Endothelial cell of umbilical vein (primary cell): ENCODE results near the gene CDK10. TPM values are rescaled to one million over a fixed set of nuclear protein-coding genes. Genes with fewer than 3 reads are reported as not detected.

Experiments
- BruUV-seq: library from RNA; stranded (reverse); fragments of 400-500 nt; replicated peaks from 2 replicates; lab custom pipeline; 2021; lab: Mats Ljungman, UMichigan
- CTCF ChIA-PET: fragments of 300-600, 350-600 bp; sonication (Branson Sonifier 250); formaldehyde crosslinking; loops from one replicate; lab custom pipeline; 2021; ENCODE audit warnings: antibody characterized with exemption, inconsistent platforms; lab: Charles Lee
- POLR2A ChIA-PET: fragments of 300-600, 350-600 bp; sonication (Branson Sonifier 250); formaldehyde crosslinking; loops from one replicate; lab custom pipeline; 2021; ENCODE audit warnings: antibody characterized with exemption, inconsistent platforms; lab: Charles Lee
- DNase-seq: peaks from one replicate; pipeline ENCODE4 v3.0.0-alpha.2; 2011; ENCODE audit warnings: low read depth, low spot score
- FAIRE-seq: peaks from 2 replicates; lab custom pipeline; 2011; peaks lifted over from hg19 to GRCh38; lab: Jason Lieb, UNC
- H2AFZ ChIP-seq: 2 replicates; pipeline ENCODE4 v1.6.0; 2012; ENCODE audit warnings: low read depth, low read length, control low read depth, inconsistent platforms
- H3K27ac ChIP-seq: 2 replicates; pipeline ENCODE4 v1.5.1; 2011; ENCODE audit warnings: low read depth, mild to moderate bottlenecking, control low read depth, low read length, moderate library complexity; ENCODE audit not compliant: insufficient read depth
- H3K27me3 ChIP-seq, 2 experiments: 2 replicates each; pipeline versions ENCODE4 v1.6.0 to v1.6.1; 2011; ENCODE audit warnings: low read length in 2 of 2, mixed read lengths in 1 of 2; ENCODE audit not compliant: control insufficient read depth in 2 of 2, insufficient read depth in 2 of 2
- H3K36me3 ChIP-seq, 2 experiments: 2 replicates in 1 of 2; 3 replicates in 1 of 2; pipeline ENCODE4 v1.5.1; 2011; ENCODE audit warnings: low read length in 2 of 2, mild to moderate bottlenecking in 1 of 2, moderate library complexity in 1 of 2; ENCODE audit not compliant: control insufficient read depth in 2 of 2, insufficient read depth in 2 of 2; ENCODE audit errors: extremely low read depth in 1 of 2
- H3K4me1 ChIP-seq: 3 replicates; pipeline ENCODE4 v1.5.1; 2011; ENCODE audit warnings: mild to moderate bottlenecking, low read length; ENCODE audit not compliant: control insufficient read depth, insufficient read depth; ENCODE audit errors: extremely low read depth
- H3K4me2 ChIP-seq: 2 replicates; pipeline ENCODE4 v1.6.1; 2011; ENCODE audit warnings: low read length, control low read depth, mixed read lengths; ENCODE audit not compliant: insufficient read depth
- H3K4me3 ChIP-seq, 3 experiments: fragments of 200-600 bp in 1 of 3; sonication (generic), shearing (Covaris generic) in 1 of 3; replicated peaks in 1 of 3; 2 replicates each; pipeline ENCODE4 v1.5.1; 2011 to 2016; ENCODE audit warnings: control low read depth in 3 of 3, low read length in 3 of 3, mild to moderate bottlenecking in 2 of 3, inconsistent platforms in 1 of 3, low read depth in 1 of 3, moderate library complexity in 1 of 3; ENCODE audit not compliant: insufficient read depth in 1 of 3
- H3K79me2 ChIP-seq: 2 replicates; pipeline ENCODE4 v1.6.0; 2012; ENCODE audit warnings: low read length, inconsistent platforms; ENCODE audit not compliant: control insufficient read depth, insufficient read depth
- H3K9ac ChIP-seq: replicated peaks from 2 replicates; pipeline ENCODE3; 2011; ENCODE audit warnings: low read length, control low read depth; ENCODE audit not compliant: insufficient read depth; ENCODE audit errors: extremely low read depth
- H3K9me1 ChIP-seq: replicated peaks from 3 replicates; pipeline ENCODE4 v1.6.0; 2011; ENCODE audit warnings: mild to moderate bottlenecking, low read length; ENCODE audit not compliant: control insufficient read depth, insufficient read depth; ENCODE audit errors: extremely low read depth
- H3K9me3 ChIP-seq: replicated peaks from 2 replicates; pipeline ENCODE4 v1.5.1; 2012; ENCODE audit warnings: low read length, inconsistent platforms; ENCODE audit not compliant: control insufficient read depth, insufficient read depth
- H4K20me1 ChIP-seq: replicated peaks from 2 replicates; pipeline ENCODE3; 2011; ENCODE audit warnings: mild to moderate bottlenecking, low read length; ENCODE audit not compliant: control insufficient read depth, insufficient read depth; ENCODE audit errors: extremely low read depth
- FOS ChIP-seq: IDR thresholded peaks from 2 replicates; pipeline ENCODE4 v1.6.1; 2011; ENCODE audit warnings: mild to moderate bottlenecking, low read length, moderate library complexity, borderline replicate concordance; ENCODE audit not compliant: insufficient read depth
- JUN ChIP-seq: IDR thresholded peaks from 2 replicates; pipeline ENCODE4 v1.6.1; 2011; ENCODE audit warnings: borderline replicate concordance, low read depth; ENCODE audit not compliant: insufficient read length, insufficient read depth
- MAX ChIP-seq: IDR thresholded peaks from 2 replicates; pipeline ENCODE4 v1.6.1; 2011; ENCODE audit not compliant: insufficient read depth, insufficient read length
- POLR2A ChIP-seq: IDR thresholded peaks from 2 replicates; pipeline ENCODE4 v1.6.1; 2012; ENCODE audit warnings: low read depth, mild to moderate bottlenecking, control low read depth, low read length
- POLR2AphosphoS5 ChIP-seq: IDR thresholded peaks from 2 replicates; pipeline ENCODE4 v1.6.1; 2012; ENCODE audit warnings: low read depth, mild to moderate bottlenecking, control low read depth, low read length, moderate library complexity; ENCODE audit not compliant: insufficient read depth
- dilution Hi-C: fragments of 300-500 bp; cut with MboI; formaldehyde crosslinking; loops from one replicate; pipeline ENCODE4 v1.15.0; 2019; ENCODE audit warnings: low sequenced_read_pairs; ENCODE audit not compliant: extremely low pct_ligation_motif_present
- intact Hi-C: fragments of 100-400 bp; cut with micrococcal nuclease; formaldehyde crosslinking; loops from one replicate; pipeline ENCODE4 v1.10.0; 2022
- polyA plus RNA-seq, 4 experiments: library from polyadenylated mRNA; depleted of rRNA in 3 of 4; stranded (reverse) in 3 of 4; unstranded in 1 of 4; fragments of >200 nt; gene quantifications; 2 replicates each; pipeline versions ENCODE4 v1.2.1 to v1.2.3, GENCODE V29; 2011 to 2012; ENCODE audit warnings: missing spikeins in 1 of 4
- total RNA-seq: library from RNA; stranded (reverse); gene quantifications from 2 replicates; pipeline ENCODE4 v1.2.3, GENCODE V29; 2021
- TF ChIP-seq, protein P1 (sequence below), 2 donors: IDR thresholded peaks; 1 replicate in 1 of 2; 2 replicates in 1 of 2; pipeline ENCODE4 v1.5.1; 2011; ENCODE audit warnings: low read length in 2 of 2, mild to moderate bottlenecking in 2 of 2, moderate library complexity in 2 of 2, control low read depth in 1 of 2, inconsistent platforms in 1 of 2, low read depth in 1 of 2; ENCODE audit not compliant: insufficient read depth in 1 of 2; ENCODE audit errors: extremely low read depth in 1 of 2

Gene CDK10
- total and polyA plus RNA-seq, 2 donors (not counting 3 experiments of a cell fraction or from before 2014, with no cell fraction given) = 74.5 to 99.9 TPM

GRCh38 chr16:89720813-89721545 is 34.5 kb downstream of the CDK10 start, which contains the start of the genes VPS9D1 and ZNF276:
TSS of gene VPS9D1 (minus strand) at chr16:89720898. CDS start at chr16:89720861, 37 bp downstream.
TSS of gene ZNF276 (plus strand) at chr16:89721537. CDS start at chr16:89721641, 104 bp downstream.
- H4K20me1 ChIP-seq = no peaks in the 10 kb centered on the region
- H3K9ac ChIP-seq = peak within 1 kb of the TSS; percentile 95
- TF ChIP-seq POLR2AphosphoS5 (peak; percentile 81), FOS (no peak), MAX (no peak), JUN (no peak), POLR2A (peak; percentile 80)
- TF ChIP-seq, protein P1, sequence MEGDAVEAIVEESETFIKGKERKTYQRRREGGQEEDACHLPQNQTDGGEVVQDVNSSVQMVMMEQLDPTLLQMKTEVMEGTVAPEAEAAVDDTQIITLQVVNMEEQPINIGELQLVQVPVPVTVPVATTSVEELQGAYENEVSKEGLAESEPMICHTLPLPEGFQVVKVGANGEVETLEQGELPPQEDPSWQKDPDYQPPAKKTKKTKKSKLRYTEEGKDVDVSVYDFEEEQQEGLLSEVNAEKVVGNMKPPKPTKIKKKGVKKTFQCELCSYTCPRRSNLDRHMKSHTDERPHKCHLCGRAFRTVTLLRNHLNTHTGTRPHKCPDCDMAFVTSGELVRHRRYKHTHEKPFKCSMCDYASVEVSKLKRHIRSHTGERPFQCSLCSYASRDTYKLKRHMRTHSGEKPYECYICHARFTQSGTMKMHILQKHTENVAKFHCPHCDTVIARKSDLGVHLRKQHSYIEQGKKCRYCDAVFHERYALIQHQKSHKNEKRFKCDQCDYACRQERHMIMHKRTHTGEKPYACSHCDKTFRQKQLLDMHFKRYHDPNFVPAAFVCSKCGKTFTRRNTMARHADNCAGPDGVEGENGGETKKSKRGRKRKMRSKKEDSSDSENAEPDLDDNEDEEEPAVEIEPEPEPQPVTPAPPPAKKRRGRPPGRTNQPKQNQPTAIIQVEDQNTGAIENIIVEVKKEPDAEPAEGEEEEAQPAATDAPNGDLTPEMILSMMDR (IDR thresholded peaks at IDR 0.05; ENCODE audit: extremely low read depth in 1 of 2, insufficient read depth in 1 of 2, low read depth in 1 of 2, low read length in 2 of 2) = no peak
- ChIA-PET POLR2A (no interaction called here), CTCF (no interaction called here)
- peaks cover 28% of the 10 kb centered on the region for H3K79me2 ChIP-seq
- DNase-seq = peak; percentile 79
- H2AFZ ChIP-seq = no peak within 1 kb of the TSS
- intact Hi-C loops = loop anchor here (2.0 to 10.0 kb wide), 5 partner anchors 14 to 201 kb away; partner anchors contain the start of genes CPNE7, FANCA and TUBB3
- peaks cover 0 to 11% of the 10 kb centered on the region in 2 experiments for H3K36me3 ChIP-seq
- BruUV-seq = no TSS peak
- no peaks in the 10 kb centered on the region for H3K27me3 ChIP-seq
- H3K9me3 ChIP-seq = no peaks in the 10 kb centered on the region
- dilution Hi-C loops = no loop called here
- FAIRE-seq = peak; percentile 69
- H3K9me1 ChIP-seq = no peaks in the 10 kb centered on the region
- H3K4me2 ChIP-seq = peak within 1 kb of the TSS; percentile 67
- H3K4me1 ChIP-seq = peaks cover 36% of the 10 kb centered on the region
- H3K4me3 ChIP-seq = peak within 1 kb of the TSS; percentile 57 to 76 (median 63)
- H3K27ac ChIP-seq = peak within 1 kb of the TSS; percentile 95
